WERI-Rb-1 (cell line): ENCODE measurements around the gene RNF126.
"Not testable (repeated sequence)": the region's sequence is repeated elsewhere in the genome, so short reads cannot be mapped to it uniquely, and the experiment has no call there.

ENCODE experiments used
- DNase-seq: peaks from one replicate; pipeline ENCODE4 v3.0.0-alpha.2; 2020
- H3K27ac ChIP-seq: fragments of 250-450 bp; sonication (Bioruptor Pico); 2 replicates; pipeline ENCODE4 v1.5.1; 2020; ENCODE audit warnings: mild to moderate bottlenecking, moderate library complexity
- H3K27me3 ChIP-seq: fragments of 250-450 bp; sonication (Bioruptor Pico); 2 replicates; pipeline ENCODE4 v1.5.1; 2021; ENCODE audit warnings: mild to moderate bottlenecking, low read depth, moderate library complexity; ENCODE audit not compliant: insufficient read depth, severe bottlenecking
- H3K36me3 ChIP-seq: fragments of 250-450 bp; sonication (Bioruptor Pico); 2 replicates; pipeline ENCODE4 v1.5.1; 2020; ENCODE audit warnings: mild to moderate bottlenecking, moderate library complexity
- H3K4me3 ChIP-seq: 2 replicates; pipeline ENCODE4 v1.5.1; 2011; ENCODE audit warnings: low read depth, mild to moderate bottlenecking, control low read depth, low read length
- H3K9me3 ChIP-seq: fragments of 250-450 bp; sonication (Bioruptor Pico); 2 replicates; pipeline ENCODE4 v1.5.1; 2021; ENCODE audit warnings: mild to moderate bottlenecking, moderate library complexity; ENCODE audit not compliant: severe bottlenecking
- CTCF ChIP-seq: IDR thresholded peaks from 2 replicates; pipeline ENCODE4 v1.5.1; 2011; ENCODE audit warnings: low read depth, mild to moderate bottlenecking, control low read depth, inconsistent platforms, low read length

Gene RNF126

GRCh38 chr19:633786-634639 lies 29.0 kb downstream of the RNF126 start:
- Histone ChIP-seq H3K36me3 (peaks cover 13% of the 10 kb centered on the region), H3K9me3 (no peaks in the 10 kb centered on the region), H3K27ac (peak overlapping the region; percentile 45; the same call in 1 of the 2 replicates), H3K27me3 (peaks cover 7% of the 10 kb centered on the region), H3K4me3 (peak overlapping the region; percentile 62)
- DNase-seq = no peak
- TF ChIP-seq CTCF = no peak

- no peaks in the 10 kb centered on the region for H3K27me3 ChIP-seq
- TF ChIP-seq CTCF = no peak
- DNase-seq = peak; percentile 98
- H3K36me3 ChIP-seq = peaks cover 21% of the 10 kb centered on the region
- H3K27ac ChIP-seq = peak within 1 kb of the TSS; percentile 50
- H3K9me3 ChIP-seq = no peaks in the 10 kb centered on the region
- H3K4me3 ChIP-seq = peak within 1 kb of the TSS; percentile 62
Measured at GRCh38 chr19:633068-633785, 29.8 kb downstream of the RNF126 start, which contains the start of gene POLRMT. TSS of gene POLRMT (minus strand) at chr19:633537. CDS start at chr19:633512, 25 bp downstream.

GRCh38 chr19:632579-633067 lies 30.4 kb downstream of the RNF126 start:
- H3K27me3 ChIP-seq = no peaks in the 10 kb centered on the region
- no peaks in the 10 kb centered on the region for H3K9me3 ChIP-seq
- H3K36me3 ChIP-seq = peaks cover 25% of the 10 kb centered on the region
- peak; percentile 36 for DNase-seq
- H3K4me3 ChIP-seq = peak overlapping the region; percentile 62
- no peak overlapping the region; the same call in 1 of the 2 replicates for H3K27ac ChIP-seq
- no peak for TF ChIP-seq CTCF

GRCh38 chr19:629961-630714 lies 32.9 kb downstream of the RNF126 start:
- H3K36me3 ChIP-seq = peaks cover 38% of the 10 kb centered on the region
- H3K4me3 ChIP-seq = no peak overlapping the region
- H3K27me3 ChIP-seq = no peaks in the 10 kb centered on the region
- TF ChIP-seq CTCF = peak; percentile 15; the same call in 1 of the 2 replicates
- no peak for DNase-seq
- 0 out of 2 replicates have a peak overlapping the region, but pooled peaks have one; percentile 13 for H3K27ac ChIP-seq
- H3K9me3 ChIP-seq = no peaks in the 10 kb centered on the region

GRCh38 chr19:629515-629914 lies 33.5 kb downstream of the RNF126 start:
- H3K4me3 ChIP-seq, H3K9me3 ChIP-seq, H3K27me3 ChIP-seq: not testable (repeated sequence)
- Histone ChIP-seq H3K27ac (peak overlapping the region; percentile 65), H3K36me3 (peaks cover 43% of the 10 kb centered on the region)
- DNase-seq = peak; percentile 74
